Panc1 (cell line): ENCODE results near the gene ALLC. TPM values are rescaled to one million over a fixed set of nuclear protein-coding genes. Genes with fewer than 3 reads are reported as not detected.

ENCODE experiments used
- ATAC-seq: fragments of 200-7000 bp; cut with Tn5 transposase; 2 replicates; pipeline ENCODE4 v1.9.1; 2020; ENCODE audit warnings: mild to moderate bottlenecking, moderate library complexity
- BruUV-seq: library from RNA; stranded (reverse); fragments of 400-500 nt; replicated peaks from 2 replicates; lab custom pipeline; 2021; lab: Mats Ljungman, UMichigan
- CTCF ChIA-PET: fragments of 300-600 bp; sonication (Branson Sonifier 250); formaldehyde crosslinking; loops from one replicate; lab custom pipeline; 2022; ENCODE audit warnings: antibody characterized with exemption; lab: Charles Lee
- POLR2A ChIA-PET: fragments of 300-600 bp; sonication (Branson Sonifier 250); formaldehyde crosslinking; loops from one replicate; lab custom pipeline; 2022; ENCODE audit warnings: antibody characterized with exemption; lab: Charles Lee
- DNase-seq: peaks from one replicate; pipeline ENCODE4 v3.0.0-alpha.2; 2010; ENCODE audit warnings: low read depth, low spot score
- H3K27ac ChIP-seq: 2 replicates; pipeline ENCODE4 v1.5.1; 2011; ENCODE audit warnings: mild to moderate bottlenecking, low read length, inconsistent platforms
- H3K27me3 ChIP-seq: fragments of 200-500 bp; sonication (Bioruptor generic); 2 replicates; pipeline ENCODE4 v1.6.0; 2014; ENCODE audit warnings: low read length, inconsistent platforms; ENCODE audit not compliant: control insufficient read depth, insufficient read depth
- H3K36me3 ChIP-seq: fragments of 200-500 bp; sonication (Bioruptor generic); 2 replicates; pipeline ENCODE4 v1.5.1; 2014; ENCODE audit warnings: inconsistent platforms, mild to moderate bottlenecking, low read length, moderate library complexity; ENCODE audit not compliant: control insufficient read depth, insufficient read depth
- H3K4me1 ChIP-seq: 2 replicates; pipeline ENCODE4 v1.5.1; 2011; ENCODE audit warnings: inconsistent platforms, mild to moderate bottlenecking, low read length, moderate library complexity; ENCODE audit not compliant: control insufficient read depth, insufficient read depth
- H3K4me3 ChIP-seq, 2 experiments: 2 replicates each; pipeline ENCODE4 v1.5.1; 2011 to 2012; ENCODE audit warnings: low read depth in 2 of 2, low read length in 2 of 2, mild to moderate bottlenecking in 2 of 2, inconsistent platforms in 1 of 2, moderate library complexity in 1 of 2
- H3K9me3 ChIP-seq: fragments of 200-500 bp; sonication (Bioruptor generic); 2 replicates; pipeline ENCODE4 v1.5.1; 2014; ENCODE audit warnings: low read depth, mild to moderate bottlenecking, inconsistent platforms, low read length, moderate library complexity; ENCODE audit not compliant: control insufficient read depth, insufficient read depth
- CTCF ChIP-seq: fragments of 450-650 bp; IDR thresholded peaks from 2 replicates; pipeline ENCODE4 v1.5.1; 2017; ENCODE audit warnings: mild to moderate bottlenecking
- POLR2AphosphoS5 ChIP-seq: IDR thresholded peaks from 2 replicates; pipeline ENCODE4 v1.6.1; 2012; ENCODE audit warnings: mild to moderate bottlenecking, low read depth, low read length, moderate library complexity
- REST ChIP-seq, 2 experiments: IDR thresholded peaks; 2 replicates each; pipeline ENCODE4 v1.6.1; 2011 to 2012; ENCODE audit warnings: low read depth in 2 of 2, control low read depth in 1 of 2, low read length in 1 of 2, mild to moderate bottlenecking in 1 of 2, moderate library complexity in 1 of 2; ENCODE audit not compliant: insufficient read depth in 1 of 2
- SIN3A ChIP-seq: IDR thresholded peaks from 2 replicates; pipeline ENCODE4 v1.6.1; 2012; ENCODE audit warnings: low read depth, mild to moderate bottlenecking, low read length, moderate library complexity, borderline replicate concordance; ENCODE audit not compliant: insufficient read depth
- TCF7L2 ChIP-seq: IDR thresholded peaks from 2 replicates; pipeline ENCODE4 v1.6.1; 2011; ENCODE audit warnings: mild to moderate bottlenecking, low read depth, low read length, inconsistent platforms
- in situ Hi-C: cut with HindIII; loops from 2 replicates; pipeline ENCODE4 v1.10.0; 2016; ENCODE audit warnings: low sequenced_read_pairs, low pct_unique_long_range_greater_than_20kb
- intact Hi-C: fragments of 100-400 bp; cut with micrococcal nuclease; formaldehyde crosslinking; loops from one replicate; pipeline ENCODE4 v1.10.0; 2022; ENCODE audit not compliant: unreplicated experiment
- total RNA-seq: library from RNA; stranded (reverse); gene quantifications from one replicate; pipeline ENCODE4 v1.2.1, GENCODE V29; 2021; ENCODE audit not compliant: unreplicated experiment

The ALLC gene
- total RNA-seq, 1 experiment from 2014 or later = not detected

- TF ChIP-seq REST (IDR thresholded peaks at IDR 0.05; ENCODE audit: insufficient read depth in 1 of 2, low read depth in 2 of 2, low read length in 1 of 2) = no peak
- TF ChIP-seq POLR2AphosphoS5 = no peak
- TF ChIP-seq SIN3A = no peak
- no peak for TF ChIP-seq CTCF
- ATAC-seq = no peak
- Histone ChIP-seq H3K9me3 (no peaks in the 10 kb centered on the region), H3K27me3 (no peaks in the 10 kb centered on the region), H3K36me3 (no peaks in the 10 kb centered on the region), H3K4me3 (no peak overlapping the region), H3K27ac (no peak overlapping the region), H3K4me1 (no peaks in the 10 kb centered on the region)
- in situ Hi-C loops = no loop called here
- no TSS peak for BruUV-seq
- ChIA-PET POLR2A (no interaction called here), CTCF (no interaction called here)
- no peak for DNase-seq
- intact Hi-C loops = no loop called here
Observed at GRCh38 chr2:3683748-3684454, 25.9 kb downstream of the ALLC start.

DNA sequence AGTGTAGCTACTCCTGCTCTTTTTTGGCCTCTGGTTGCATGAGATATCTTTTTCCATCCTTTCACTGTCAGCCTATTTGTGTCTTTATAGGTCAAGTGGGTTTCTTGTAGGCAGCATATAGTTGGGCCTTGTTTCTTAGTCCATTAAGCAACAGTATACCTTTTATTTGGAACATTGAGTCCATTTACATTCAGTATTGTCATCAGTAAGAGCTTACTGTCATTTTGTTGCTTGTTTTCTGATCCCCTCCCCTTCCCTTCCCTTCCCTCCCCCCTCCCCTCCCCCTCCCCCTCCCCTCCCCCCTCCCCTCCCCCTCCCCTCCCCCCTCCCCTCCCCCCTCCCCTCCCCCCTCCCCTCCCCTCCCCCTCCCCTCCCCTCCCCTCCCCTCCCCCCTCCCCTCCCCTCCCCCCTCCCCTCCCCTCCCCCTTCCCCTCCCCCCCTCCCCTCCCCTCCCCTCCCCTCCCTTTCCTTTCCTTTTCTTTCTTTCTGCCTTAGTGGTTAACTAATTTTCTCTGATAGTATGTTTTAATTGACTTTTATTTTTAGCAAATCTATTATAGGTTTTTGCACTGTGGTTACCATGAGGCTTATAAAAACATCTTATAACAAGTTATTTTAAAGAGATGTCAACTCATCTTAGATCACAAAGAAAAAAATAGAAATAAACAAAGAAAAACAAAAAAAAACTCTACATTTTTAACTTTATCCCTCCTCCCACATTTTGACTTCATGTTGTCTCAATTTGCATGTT, 32.2 kb downstream of the ALLC start:
- in situ Hi-C loops = no loop called here
- no peak for ATAC-seq
- DNase-seq = no peak

More for the DNA sequence above, 32.2 kb downstream of the ALLC start:
- no peaks in the 10 kb centered on the region for H3K9me3 ChIP-seq
- no peaks in the 10 kb centered on the region for H3K36me3 ChIP-seq
- H3K27ac ChIP-seq = no peak overlapping the region
- ChIA-PET CTCF (no interaction called here), POLR2A (interaction anchor here (0.7 kb wide), 1 partner anchor 46 kb away, joined by 3 read pairs; no protein-coding TSS in a partner anchor)
- H3K4me1 ChIP-seq = no peaks in the 10 kb centered on the region
- TF ChIP-seq TCF7L2 (no peak), POLR2AphosphoS5 (no peak), REST (IDR thresholded peaks at IDR 0.05; ENCODE audit: insufficient read depth in 1 of 2, low read depth in 2 of 2, low read length in 1 of 2) (no peak), SIN3A (no peak), CTCF (no peak)
- peaks cover 9% of the 10 kb centered on the region for H3K27me3 ChIP-seq
- H3K4me3 ChIP-seq = no peak overlapping the region
- no TSS peak for BruUV-seq
- intact Hi-C loops = no loop called here
